NCI-H748 treated with DMSO at 0.1 percent for 48 hours (cell line): ENCODE measurements around the gene SLC6A13.
"Not testable (repeated sequence)": the region's sequence is repeated elsewhere in the genome, so short reads cannot be mapped to it uniquely, and the experiment has no call there.

Source experiments
- DNase-seq: peaks from one replicate; lab custom pipeline; 2025; lab: John Stamatoyannopoulos, UW

SLC6A13 gene

GRCh38 chr12:264269-264668 is 1.6 kb upstream of the SLC6A13 start:
- DNase-seq, result no peak

GRCh38 chr12:263574-263973 is 938 bp upstream of the SLC6A13 start:
- no peak for DNase-seq

- no peak for DNase-seq
Measured at GRCh38 chr12:262113-262512, 523 bp downstream of the SLC6A13 start.

- DNase-seq, result no peak
Measured at GRCh38 chr12:257521-258321, 4.9 kb downstream of the SLC6A13 start.

- DNase-seq, result no peak
Measured at GRCh38 chr12:256958-257357, 5.7 kb downstream of the SLC6A13 start.

- DNase-seq, result no peak
Measured at GRCh38 chr12:256225-256624, 6.4 kb downstream of the SLC6A13 start.

GRCh38 chr12:254912-255311 is 7.7 kb downstream of the SLC6A13 start:
- no peak for DNase-seq

GRCh38 chr12:254039-254438 is 8.6 kb downstream of the SLC6A13 start:
- DNase-seq, result no peak

GRCh38 chr12:253116-253831 is 9.4 kb downstream of the SLC6A13 start:
- DNase-seq, result no peak

GRCh38 chr12:252636-253035 is 10.0 kb downstream of the SLC6A13 start:
- no peak for DNase-seq

GRCh38 chr12:247271-247670 is 15.4 kb downstream of the SLC6A13 start:
- DNase-seq, result no peak

GRCh38 chr12:243381-243780 is 19.3 kb downstream of the SLC6A13 start:
- DNase-seq, result no peak

- DNase-seq, result no peak
Measured at GRCh38 chr12:242496-242895, 20.1 kb downstream of the SLC6A13 start.

GRCh38 chr12:241266-241665 is 21.4 kb downstream of the SLC6A13 start:
- DNase-seq, result no peak

- DNase-seq, result no peak
Measured at GRCh38 chr12:240566-240965, 22.1 kb downstream of the SLC6A13 start.

- no peak for DNase-seq
Measured at GRCh38 chr12:238736-239398, 23.8 kb downstream of the SLC6A13 start.

- no peak for DNase-seq
Measured at GRCh38 chr12:238116-238515, 24.5 kb downstream of the SLC6A13 start.

GRCh38 chr12:237026-237815 is 25.4 kb downstream of the SLC6A13 start:
- DNase-seq, result no peak

- no peak for DNase-seq
Measured at GRCh38 chr12:236445-236844, 26.2 kb downstream of the SLC6A13 start.

- DNase-seq, result not testable (repeated sequence)
Measured at GRCh38 chr12:235967-236366, 26.7 kb downstream of the SLC6A13 start.

GRCh38 chr12:234891-235415 is 27.7 kb downstream of the SLC6A13 start:
- DNase-seq, result no peak

GRCh38 chr12:234019-234418 is 28.6 kb downstream of the SLC6A13 start:
- DNase-seq, result no peak
